Psoas muscle (tissue), 8 donors: ENCODE data around the gene TEKT5. TPM values are rescaled to one million over a fixed set of nuclear protein-coding genes. Genes with fewer than 3 reads are reported as not detected.

Experiments
- ATAC-seq, 4 donors: fragments of 200-7000 bp; cut with Tn5 transposase; one replicate each; pipeline ENCODE4 v1.9.1; 2020; ENCODE audit warnings: moderate library complexity in 3 of 4, mild to moderate bottlenecking in 2 of 4
- DNase-seq, 2 donors: peaks; one replicate each; pipeline ENCODE4 v3.0.0-alpha.2; 2020
- H3K27ac ChIP-seq: fragments of 200-600 bp; one replicate; pipeline ENCODE4 v1.8.0; 2022
- H3K27me3 ChIP-seq, 3 donors: fragments of 200-600 bp in 1 of 3; one replicate each; pipeline versions ENCODE4 v1.6.1 to v1.8.0; 2013 to 2022; ENCODE audit warnings: low read length in 2 of 3, mild to moderate bottlenecking in 2 of 3, moderate library complexity in 1 of 3; ENCODE audit not compliant: insufficient read depth in 3 of 3
- H3K36me3 ChIP-seq, 2 donors: fragments of 200-600 bp in 1 of 2; one replicate each; pipeline versions ENCODE4 v1.6.1 to v1.8.0; 2013 to 2022; ENCODE audit warnings: low read depth in 1 of 2, mild to moderate bottlenecking in 1 of 2, moderate library complexity in 1 of 2; ENCODE audit not compliant: insufficient read depth in 1 of 2
- H3K4me1 ChIP-seq: fragments of 200-600 bp; one replicate; pipeline ENCODE4 v1.8.0; 2022
- H3K4me3 ChIP-seq: fragments of 200-600 bp; one replicate; pipeline ENCODE4 v1.8.0; 2022; ENCODE audit warnings: mild to moderate bottlenecking
- H3K9me3 ChIP-seq: fragments of 200-600 bp; one replicate; pipeline ENCODE4 v1.8.0; 2022
- WGBS, 3 donors: extraction: QIAGEN DNeasy Blood & Tissue Kit; methylation state at CpG; one replicate each; pipeline versions ENCODE4 v1.1.6 to v1.1.7; 2013; 5-methylcytosine and 5-hydroxymethylcytosine counted together
- intact Hi-C, 2 donors: fragments of 100-400 bp; cut with DNase I; formaldehyde crosslinking; loops; one replicate each; pipeline versions ENCODE4 v1.11.0 to v1.14.2; 2022
- polyA plus RNA-seq, 3 donors: library from polyadenylated mRNA; stranded (reverse); fragments of 200-250 nt; gene quantifications; one replicate each; pipeline ENCODE4 v1.2.3, GENCODE V29; 2013
- total RNA-seq, 4 donors: library from RNA; stranded (reverse); fragmentation: NEBNext Ultra II Directional in 2 of 4; extraction: Animal tissue kit (Norgen Biotek cat#: 25700) in 2 of 4; gene quantifications; one replicate each; pipeline versions ENCODE4 v1.2.1 to v1.2.4, GENCODE V29; 2021 to 2023
- TF ChIP-seq, protein P1 (sequence below): fragments of 200-600 bp; IDR thresholded peaks from one replicate; pipeline ENCODE4 v1.8.0; 2022; ENCODE audit warnings: antibody characterized with exemption
- donor health status: healthy with polysubstance abuse.
- donor health status: DM: no; HTN: no; CAD: no; lungs with moderate emphysema.
- donor health status: Bipolar disorder and iron deficiency.
- donor health status: healthy.
- donor health status: DM: yes; HTN: yes; CAD: no.
- donor health status: DM: no; HTN: no; CAD: no.
- donor health status: DM: no; HTN: no; CAD: no.
- donor health status: DM: yes; HTN: yes; CAD: no.

TEKT5 gene
- total and polyA plus RNA-seq, 7 donors: not detected

DNA sequence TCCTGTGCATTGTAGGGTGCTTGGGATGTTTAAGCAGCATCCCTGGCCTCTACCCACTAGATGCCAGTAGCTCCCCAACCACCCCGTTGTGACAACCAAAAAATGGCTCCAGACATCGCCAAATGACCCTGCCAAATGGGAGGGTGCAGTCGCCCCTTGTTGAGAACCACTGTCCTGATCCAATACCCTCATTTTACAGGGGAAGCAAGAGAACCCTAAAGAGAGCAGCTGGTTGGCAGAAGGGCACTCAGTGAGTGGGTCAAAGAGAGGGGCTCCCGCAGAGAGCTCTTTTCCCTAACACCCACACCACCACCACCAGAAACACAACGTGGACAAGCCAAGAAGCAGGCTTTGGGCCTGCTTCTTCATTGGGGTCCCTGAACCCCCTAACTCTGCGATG lies 18.4 kb downstream of the TEKT5 start:
- TF ChIP-seq, protein P1, sequence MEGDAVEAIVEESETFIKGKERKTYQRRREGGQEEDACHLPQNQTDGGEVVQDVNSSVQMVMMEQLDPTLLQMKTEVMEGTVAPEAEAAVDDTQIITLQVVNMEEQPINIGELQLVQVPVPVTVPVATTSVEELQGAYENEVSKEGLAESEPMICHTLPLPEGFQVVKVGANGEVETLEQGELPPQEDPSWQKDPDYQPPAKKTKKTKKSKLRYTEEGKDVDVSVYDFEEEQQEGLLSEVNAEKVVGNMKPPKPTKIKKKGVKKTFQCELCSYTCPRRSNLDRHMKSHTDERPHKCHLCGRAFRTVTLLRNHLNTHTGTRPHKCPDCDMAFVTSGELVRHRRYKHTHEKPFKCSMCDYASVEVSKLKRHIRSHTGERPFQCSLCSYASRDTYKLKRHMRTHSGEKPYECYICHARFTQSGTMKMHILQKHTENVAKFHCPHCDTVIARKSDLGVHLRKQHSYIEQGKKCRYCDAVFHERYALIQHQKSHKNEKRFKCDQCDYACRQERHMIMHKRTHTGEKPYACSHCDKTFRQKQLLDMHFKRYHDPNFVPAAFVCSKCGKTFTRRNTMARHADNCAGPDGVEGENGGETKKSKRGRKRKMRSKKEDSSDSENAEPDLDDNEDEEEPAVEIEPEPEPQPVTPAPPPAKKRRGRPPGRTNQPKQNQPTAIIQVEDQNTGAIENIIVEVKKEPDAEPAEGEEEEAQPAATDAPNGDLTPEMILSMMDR: no peak
- no peak overlapping the region for H3K27ac ChIP-seq
- H3K4me3 ChIP-seq: no peak overlapping the region
- ATAC-seq (no peak), DNase-seq (no peak)
- no peaks in the 10 kb centered on the region for H3K9me3 ChIP-seq
- intact Hi-C loops: no loop called here
- no peaks in the 10 kb centered on the region for H3K4me1 ChIP-seq
- no peaks in the 10 kb centered on the region for H3K36me3 ChIP-seq
- 85 to 88% (median 87%) methylated on average over 6 of the region's 6 CpGs for WGBS, 3 donors
- H3K27me3 ChIP-seq: no peaks in the 10 kb centered on the region

DNA sequence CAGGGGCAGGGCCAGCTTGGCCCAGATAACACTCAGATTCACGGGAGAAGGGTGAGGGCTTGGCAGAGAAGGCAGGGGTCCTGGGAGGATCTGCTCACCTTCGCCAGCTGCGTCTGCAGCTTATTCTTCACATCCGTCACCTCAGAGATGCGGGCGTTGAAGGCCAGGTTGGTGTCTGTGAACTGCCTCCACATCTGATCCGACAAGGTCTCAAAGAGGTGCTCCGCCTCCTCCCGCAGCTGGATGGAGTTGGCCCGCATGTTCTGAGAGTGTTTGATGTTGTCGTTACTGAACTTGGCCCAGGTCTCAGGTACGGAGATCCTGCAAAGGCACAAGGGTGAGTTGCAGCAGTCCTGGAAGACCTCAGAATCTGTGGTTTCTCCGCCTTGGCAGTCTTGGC lies 18.9 kb downstream of the TEKT5 start:
- ATAC-seq (no peak), DNase-seq (no peak)
- Histone ChIP-seq H3K27me3 (no peaks in the 10 kb centered on the region), H3K9me3 (no peaks in the 10 kb centered on the region), H3K36me3 (no peaks in the 10 kb centered on the region), H3K27ac (no peak overlapping the region), H3K4me1 (no peaks in the 10 kb centered on the region), H3K4me3 (no peak overlapping the region)
- intact Hi-C loops: no loop called here
- TF ChIP-seq, protein P1: no peak
- WGBS, 3 donors: 86 to 88% (median 86%) methylated on average over 13 of the region's 13 CpGs

DNA sequence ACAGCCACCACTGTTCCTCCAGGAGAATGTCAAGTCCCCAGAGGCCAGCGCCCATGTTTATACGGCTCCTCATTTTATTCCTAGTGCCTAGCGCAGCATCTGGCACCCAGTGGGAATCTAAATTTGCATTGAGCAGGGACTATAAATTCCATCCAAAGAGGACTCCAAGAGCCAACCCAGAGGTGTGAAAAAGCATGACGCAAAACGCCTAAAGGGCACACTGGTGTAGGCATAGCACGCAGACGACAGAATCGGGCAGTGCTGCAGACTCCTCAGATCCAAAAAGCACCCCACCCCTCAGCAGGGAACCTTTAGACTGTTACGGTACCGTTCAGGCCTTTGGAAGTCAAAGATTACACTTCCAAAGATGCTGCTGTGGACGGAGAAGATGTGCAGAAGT lies 19.5 kb downstream of the TEKT5 start:
- H3K4me1 ChIP-seq: no peaks in the 10 kb centered on the region
- H3K4me3 ChIP-seq: no peak overlapping the region
- TF ChIP-seq, protein P1: no peak
- no peak overlapping the region for H3K27ac ChIP-seq
- no peaks in the 10 kb centered on the region for H3K27me3 ChIP-seq
- intact Hi-C loops: no loop called here
- ATAC-seq (no peak), DNase-seq (no peak)
- H3K36me3 ChIP-seq: no peaks in the 10 kb centered on the region
- WGBS, 3 donors: 53 to 79% (median 65%) methylated on average over 11 of the region's 11 CpGs
- H3K9me3 ChIP-seq: no peaks in the 10 kb centered on the region

DNA sequence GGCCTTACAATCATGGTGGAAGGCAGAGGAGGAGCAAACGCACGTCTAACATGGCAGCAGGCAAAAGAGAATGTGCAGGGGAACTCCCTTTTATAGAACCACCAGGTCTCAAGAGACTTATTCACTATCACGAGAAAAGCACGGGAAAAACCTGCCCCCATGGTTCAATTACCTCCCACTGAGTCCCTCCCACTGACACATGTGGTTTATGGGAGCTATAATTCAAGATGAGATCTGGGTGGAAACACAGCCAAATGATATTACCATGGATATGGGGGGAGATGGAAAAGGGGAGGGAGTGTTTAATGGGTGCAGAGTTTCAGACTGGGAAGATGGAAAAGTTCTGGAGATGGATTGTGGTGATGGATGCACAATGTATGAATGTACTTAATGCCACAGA lies 23.0 kb downstream of the TEKT5 start:
- H3K36me3 ChIP-seq: no peaks in the 10 kb centered on the region
- TF ChIP-seq, protein P1: no peak
- 35 to 47% (median 39%) methylated on average over 4 of the region's 4 CpGs for WGBS, 3 donors
- no peaks in the 10 kb centered on the region for H3K27me3 ChIP-seq
- H3K27ac ChIP-seq: no peak overlapping the region
- no peak for ATAC-seq
- no peaks in the 10 kb centered on the region for H3K4me1 ChIP-seq
- H3K4me3 ChIP-seq: no peak overlapping the region
- intact Hi-C loops: no loop called here
- no peaks in the 10 kb centered on the region for H3K9me3 ChIP-seq
- DNase-seq: no peak

DNA sequence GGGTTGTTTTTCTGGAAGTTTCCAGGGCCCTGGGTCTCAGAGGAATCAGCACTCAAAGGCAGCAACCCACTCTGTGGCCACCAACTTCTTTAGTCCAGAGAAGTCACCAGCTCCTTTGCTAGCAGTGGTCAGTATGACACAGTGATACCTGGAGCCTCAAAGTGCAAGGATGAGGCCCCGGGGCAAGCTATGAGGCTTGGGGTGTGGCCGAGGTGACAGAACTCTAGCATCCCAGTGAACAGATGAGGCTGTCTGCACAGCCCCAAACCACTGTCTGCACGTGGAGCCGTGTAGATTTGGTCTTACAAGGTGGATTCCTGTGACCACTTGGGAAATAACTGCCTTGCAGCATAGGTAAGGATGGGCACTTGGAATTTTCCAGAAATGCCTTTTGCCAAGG lies 24.9 kb downstream of the TEKT5 start:
- no peaks in the 10 kb centered on the region for H3K36me3 ChIP-seq
- H3K4me3 ChIP-seq: no peak overlapping the region
- H3K4me1 ChIP-seq: no peaks in the 10 kb centered on the region
- H3K27me3 ChIP-seq: no peaks in the 10 kb centered on the region
- intact Hi-C loops: loop anchor here in 1 of 2 donors (10.0 kb wide), 1 partner anchor 145 kb away; no protein-coding TSS in a partner anchor
- no peak for DNase-seq
- H3K9me3 ChIP-seq: no peaks in the 10 kb centered on the region
- TF ChIP-seq, protein P1: no peak
- no peak overlapping the region for H3K27ac ChIP-seq
- WGBS, 3 donors: 71 to 78% (median 76%) methylated on average over 4 of the region's 4 CpGs
- ATAC-seq: no peak
